ENCODE measurements around the gene CIAO2A. TPM values are rescaled to one million over a fixed set of nuclear protein-coding genes. Genes with fewer than 3 reads are reported as not detected.
"Not testable (repeated sequence)": the region's sequence is repeated elsewhere in the genome, so short reads cannot be mapped to it uniquely, and the experiment has no call there.

The CIAO2A gene
- total RNA-seq, 1 donor from 2014 or later = 54.2 TPM

- peak; percentile 28 for DNase-seq (ENCODE audit: low read depth)
Observed at GRCh38 chr15:64112073-64112772, 18.6 kb upstream of the CIAO2A start.

DNA sequence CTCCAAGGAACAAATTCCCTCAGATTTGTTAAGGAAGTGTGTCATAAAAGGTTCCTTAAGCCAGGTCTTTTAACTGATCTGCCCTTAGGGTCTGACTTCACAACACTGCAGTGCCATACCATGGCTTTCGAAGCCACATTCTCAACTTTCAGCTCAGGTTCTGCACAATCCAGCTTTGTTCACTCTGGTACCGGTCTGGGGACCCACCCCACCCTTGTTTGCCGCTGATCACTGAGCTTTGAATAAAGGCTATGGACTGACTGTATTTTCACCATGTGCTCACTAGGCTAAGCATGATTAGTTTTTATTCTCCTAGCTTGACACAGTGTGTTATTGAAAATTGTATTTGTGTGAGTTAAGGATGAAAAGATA lies 18.0 kb upstream of the CIAO2A start:
- DNase-seq (ENCODE audit: low read depth) = peak; percentile 64

- no peak for DNase-seq (ENCODE audit: low read depth)
Observed at GRCh38 chr15:64110950-64111678, 17.5 kb upstream of the CIAO2A start.

DNA sequence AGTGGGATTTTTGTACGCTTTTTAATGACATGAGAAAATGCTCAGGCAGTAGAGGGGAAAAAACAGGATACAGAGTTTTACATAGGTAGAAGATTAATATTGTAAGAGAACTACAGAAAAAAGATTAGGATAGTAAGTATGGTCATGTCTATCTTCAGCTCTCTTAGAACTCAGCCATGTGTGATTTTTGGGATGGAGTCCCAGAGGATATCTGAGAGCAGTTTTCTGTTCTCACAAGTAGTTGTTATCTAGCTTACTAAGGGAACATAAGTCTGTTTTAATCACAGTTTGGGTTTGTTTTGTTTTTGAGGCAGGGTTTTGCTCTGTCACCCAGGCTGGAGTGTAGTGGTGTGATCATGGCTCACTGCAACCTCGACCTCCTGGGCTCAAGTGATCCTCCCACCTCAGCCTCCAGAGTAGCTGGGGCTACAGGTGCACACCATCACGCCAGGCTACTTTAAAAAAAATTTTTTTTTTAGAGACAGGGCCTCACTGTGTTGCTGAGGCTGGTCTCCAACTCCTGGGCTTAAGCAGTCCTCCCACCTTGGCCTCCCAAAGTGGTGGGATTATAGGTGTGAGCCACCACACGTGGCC lies 16.6 kb upstream of the CIAO2A start:
- not testable (repeated sequence) for DNase-seq (ENCODE audit: low read depth)

DNA sequence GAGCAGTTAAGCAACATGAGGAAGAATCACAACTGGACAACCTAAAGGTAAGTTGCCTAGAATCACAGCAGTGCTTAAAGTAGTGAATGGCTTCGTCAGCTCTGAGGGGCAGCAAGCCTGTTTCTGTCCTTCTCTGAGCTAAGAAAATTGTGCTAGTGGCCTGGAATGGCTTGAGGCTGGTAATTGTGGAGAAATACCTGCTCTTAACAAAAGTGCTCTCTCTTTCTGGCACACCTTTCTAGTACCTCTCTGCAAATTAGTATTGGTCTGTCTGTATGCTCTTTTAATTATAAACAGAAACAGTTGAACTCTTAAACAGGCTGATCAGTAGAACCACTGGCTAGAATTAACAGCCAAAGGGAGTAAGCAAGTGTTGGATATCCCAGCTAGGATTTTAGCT lies 13.7 kb upstream of the CIAO2A start:
- DNase-seq (ENCODE audit: low read depth) = no peak

DNA sequence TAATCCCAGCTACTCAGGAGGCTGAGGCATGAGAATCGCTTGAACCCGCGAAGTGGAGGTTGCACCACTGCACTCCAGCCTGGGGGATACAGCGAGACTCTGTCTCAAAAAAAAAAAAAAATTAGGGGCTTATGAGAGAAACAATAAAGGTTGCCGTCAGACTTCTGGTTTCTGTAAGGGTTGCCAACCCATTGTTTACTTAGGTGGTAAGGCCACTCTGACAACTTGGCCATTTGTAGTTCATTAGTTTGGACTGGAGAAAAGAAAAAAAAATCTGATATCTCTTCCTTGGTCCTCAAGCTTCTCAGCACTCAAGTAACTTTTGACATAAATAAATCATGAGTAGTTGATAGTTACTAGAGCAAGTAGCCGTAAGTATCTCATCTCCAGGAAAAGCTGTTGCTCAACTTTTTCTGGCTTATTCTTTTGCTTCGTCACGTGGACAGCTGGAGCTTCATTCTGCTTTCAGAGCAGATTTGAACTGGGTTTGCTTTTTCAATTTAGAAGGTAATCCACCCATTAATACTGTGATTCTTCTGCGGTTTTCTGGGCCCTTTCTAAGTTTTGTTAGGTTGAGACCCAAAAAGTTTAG lies 11.6 kb upstream of the CIAO2A start:
- DNase-seq (ENCODE audit: low read depth) = peak; percentile 85

DNA sequence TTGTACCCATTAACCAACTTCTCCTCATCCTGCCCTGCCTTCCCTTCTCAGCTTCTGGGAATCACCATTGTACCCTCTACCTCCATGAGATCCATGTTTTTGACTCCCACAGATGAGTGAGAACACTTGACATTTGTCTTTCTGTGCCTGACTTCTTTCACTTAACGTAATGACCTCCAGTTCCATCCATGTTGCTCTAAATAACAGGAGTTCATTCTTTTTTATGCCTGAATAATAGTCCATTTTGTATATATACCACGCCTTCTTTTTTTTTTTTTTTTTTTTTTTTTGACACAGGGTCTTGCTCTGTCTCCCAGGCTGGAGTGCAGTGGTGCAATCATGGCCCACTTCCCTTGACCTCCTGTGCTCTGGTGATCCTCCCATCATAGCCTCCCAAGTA lies 8.9 kb upstream of the CIAO2A start:
- no peak for DNase-seq (ENCODE audit: low read depth)

GRCh38 chr15:64100958-64101357 lies 7.3 kb upstream of the CIAO2A start:
- DNase-seq (ENCODE audit: low read depth) = no peak

- DNase-seq (ENCODE audit: low read depth) = no peak
Observed at GRCh38 chr15:64099379-64099778, 5.7 kb upstream of the CIAO2A start.

DNA sequence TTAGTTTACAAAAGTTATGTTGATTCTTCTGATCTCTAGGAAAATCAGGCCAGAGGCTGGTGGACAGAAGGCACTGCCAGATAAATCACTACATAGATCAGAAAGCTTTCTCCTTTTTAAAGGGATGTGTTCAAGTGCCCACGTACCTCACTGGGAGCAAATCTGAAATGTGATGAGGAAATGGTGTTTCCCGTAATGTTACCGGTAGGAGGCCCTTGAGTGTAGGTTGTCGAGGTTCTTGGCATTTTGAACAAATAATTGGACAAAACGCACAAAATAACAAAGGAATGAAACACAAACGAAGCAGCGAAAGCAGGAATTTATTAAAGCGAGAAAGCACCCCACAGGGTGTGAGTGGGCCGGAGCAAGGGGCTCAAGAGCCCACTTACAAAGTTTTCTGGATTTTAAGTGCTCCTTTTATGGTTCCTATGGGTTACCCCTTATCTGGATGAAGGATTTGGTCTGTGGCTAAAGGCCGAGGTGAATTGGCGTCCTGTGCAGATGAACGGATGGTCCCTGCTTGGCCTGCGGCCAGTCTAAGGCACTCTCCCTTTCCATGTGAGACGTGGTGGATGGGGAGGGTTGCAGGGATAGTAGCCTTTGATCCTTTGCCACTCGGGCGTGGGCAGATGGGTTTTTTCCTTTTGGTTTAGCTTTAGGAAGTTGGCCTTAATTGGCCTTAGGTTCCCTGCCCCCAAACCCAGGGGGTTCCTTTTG lies 3.2 kb upstream of the CIAO2A start:
- DNase-seq (ENCODE audit: low read depth) = peak; percentile 61

- DNase-seq (ENCODE audit: low read depth) = peak; percentile 83
Observed at GRCh38 chr15:64095795-64096667, 2.4 kb upstream of the CIAO2A start, which contains the start of gene SNX1. Gene SNX1 (plus strand): TSS chr15:64095982. CDS start chr15:64096014, 32 bp downstream.

GRCh38 chr15:64095431-64095794 lies 1.8 kb upstream of the CIAO2A start:
- no peak for DNase-seq (ENCODE audit: low read depth)

GRCh38 chr15:64092864-64093626 lies 593 bp downstream of the CIAO2A start:
- peak; percentile 50 for DNase-seq (ENCODE audit: low read depth)

DNA sequence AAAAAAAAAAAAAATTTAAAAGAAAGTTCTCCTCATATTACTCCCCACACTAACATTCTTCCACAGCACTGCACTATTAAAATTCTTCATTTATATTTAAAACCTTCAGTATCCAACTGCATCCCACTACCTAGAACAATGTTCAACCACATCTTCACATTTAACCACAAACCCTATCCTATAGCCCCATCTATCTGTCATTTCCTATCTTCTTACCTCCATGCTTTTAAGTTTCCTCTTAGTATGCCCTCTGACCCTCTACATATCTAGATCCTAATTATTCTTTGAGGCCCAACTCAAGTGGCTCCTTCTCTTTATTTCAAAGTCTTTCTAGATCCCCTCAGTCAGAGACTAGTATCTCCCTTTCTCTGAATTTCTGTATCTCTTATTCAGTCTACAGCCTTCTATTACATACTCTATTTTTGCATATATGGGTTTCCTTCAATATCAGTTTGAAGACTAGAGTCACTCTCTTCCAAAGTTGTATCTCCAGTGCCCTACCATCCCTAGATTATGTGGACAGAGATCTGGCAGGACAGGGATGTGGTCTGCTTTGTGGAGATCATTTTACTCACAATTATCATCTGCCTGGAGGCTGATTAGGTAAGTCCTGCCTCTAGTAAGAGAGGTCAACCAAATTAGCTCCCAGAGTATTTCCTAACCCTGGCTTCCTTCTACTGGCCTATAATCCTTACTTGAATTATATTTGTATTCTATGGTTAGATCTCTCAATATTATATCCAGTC lies 1.4 kb downstream of the CIAO2A start:
- no peak for DNase-seq (ENCODE audit: low read depth)

- DNase-seq (ENCODE audit: low read depth) = no peak
Observed at GRCh38 chr15:64090527-64090926, 3.1 kb downstream of the CIAO2A start.

GRCh38 chr15:64089543-64090280 lies 3.9 kb downstream of the CIAO2A start:
- no peak for DNase-seq (ENCODE audit: low read depth)

- no peak for DNase-seq (ENCODE audit: low read depth)
Observed at GRCh38 chr15:64082757-64083156, 10.9 kb downstream of the CIAO2A start.

DNA sequence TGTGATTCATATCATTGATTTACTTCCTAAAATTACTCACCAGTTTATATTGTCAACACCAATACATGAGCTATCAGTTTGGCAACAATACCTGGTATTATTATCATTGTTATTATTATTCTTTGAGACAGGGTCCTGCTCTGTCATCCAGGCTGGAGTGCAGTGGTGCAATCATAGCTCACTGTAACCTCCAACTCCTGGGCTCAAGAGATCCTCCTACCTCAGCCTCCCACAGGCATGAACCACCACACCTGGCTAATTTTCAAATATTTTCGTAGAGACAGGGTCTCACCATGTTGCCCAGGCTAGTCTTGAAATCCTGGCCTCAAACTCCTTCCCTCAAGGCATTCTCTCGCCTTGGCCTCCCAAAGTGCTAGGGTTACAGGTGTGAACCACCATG lies 20.1 kb downstream of the CIAO2A start:
- DNase-seq (ENCODE audit: low read depth) = not testable (repeated sequence)

- no peak for DNase-seq (ENCODE audit: low read depth)
Observed at GRCh38 chr15:64072812-64073211, 20.8 kb downstream of the CIAO2A start.
